Stimulated activated CD4-positive, alpha-beta T cell treated with anti-CD3 and anti-CD28 coated beads, TNF-alpha, amount 100 ng/mL, for 4 hours (primary cell): ENCODE data around the gene ARHGEF7.
"Not testable (repeated sequence)": the region's sequence is repeated elsewhere in the genome, so short reads cannot be mapped to it uniquely, and the experiment has no call there.

Experiments used
- DNase-seq, 3 experiments: peaks; one replicate each; pipeline ENCODE4 v3.0.0-alpha.2; 2020; ENCODE audit warnings: low read depth in 3 of 3

ARHGEF7 gene

DNA sequence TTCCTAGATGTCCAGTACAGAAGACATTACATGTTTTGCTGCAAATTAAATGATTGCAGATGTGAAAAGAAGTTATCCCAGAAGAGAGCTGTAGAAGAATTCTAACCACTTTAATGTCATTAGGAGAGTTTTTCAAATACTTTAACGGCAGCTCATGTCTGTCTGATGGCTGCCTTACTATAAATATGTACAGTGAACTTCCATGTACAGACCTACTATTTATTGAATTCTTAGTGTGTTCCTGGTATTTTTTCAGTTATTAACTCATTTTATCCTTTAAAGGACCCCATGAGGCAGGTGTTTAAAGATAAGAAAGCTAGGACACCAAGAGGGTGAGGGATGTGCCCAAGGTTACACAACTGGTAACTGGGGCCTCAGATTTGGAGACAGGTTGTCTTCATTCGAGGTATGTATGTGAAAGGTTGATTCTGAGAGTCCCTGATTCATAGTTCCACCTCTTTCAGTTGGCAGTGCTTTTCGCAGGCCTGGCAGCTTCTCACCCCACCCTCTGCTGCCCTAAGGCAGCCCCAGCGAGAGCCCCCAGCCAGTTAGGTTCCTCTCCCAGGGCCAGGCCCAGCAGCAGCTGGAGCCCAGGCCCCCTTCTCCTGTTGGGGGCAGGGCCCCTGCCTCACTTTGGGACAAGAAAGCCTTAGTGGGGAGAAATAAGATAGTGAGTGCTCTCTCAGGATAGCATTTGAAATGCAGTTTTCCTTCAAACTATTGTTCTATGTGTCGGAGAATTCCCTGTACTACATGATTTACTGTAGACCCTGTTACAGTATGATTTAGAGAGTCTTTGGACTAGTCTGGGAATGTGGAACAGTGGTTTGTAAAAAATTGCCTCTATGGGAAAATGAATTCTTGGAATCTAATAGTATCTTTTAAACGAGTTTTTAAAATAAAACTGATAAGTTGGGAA is 137.6 kb downstream of the ARHGEF7 start:
- no peak for DNase-seq

DNA sequence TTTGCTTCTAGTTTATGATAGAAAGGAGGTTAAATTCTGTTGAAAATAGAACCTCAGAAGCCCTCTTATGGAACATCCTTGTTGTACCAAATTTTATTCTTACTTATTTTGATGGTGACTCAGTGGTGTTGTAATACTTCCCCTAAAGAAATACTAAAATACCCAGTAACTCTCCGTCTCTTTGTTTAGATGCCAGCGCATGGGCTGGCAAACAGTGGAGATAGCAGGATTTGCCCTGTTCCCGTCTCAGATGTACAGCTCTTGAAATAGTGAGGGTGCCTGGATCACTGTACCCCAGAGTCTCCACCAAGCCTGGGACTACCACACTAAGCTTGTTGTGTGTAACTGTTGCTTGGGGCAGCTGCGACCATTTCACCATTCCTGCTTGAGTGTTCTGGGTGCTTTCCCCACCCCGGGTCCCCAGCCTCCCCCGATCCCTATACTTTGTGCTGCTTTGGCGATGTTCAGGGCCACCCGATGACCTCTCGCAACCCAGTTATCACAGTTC is 138.3 kb downstream of the ARHGEF7 start:
- DNase-seq, result no peak

DNA sequence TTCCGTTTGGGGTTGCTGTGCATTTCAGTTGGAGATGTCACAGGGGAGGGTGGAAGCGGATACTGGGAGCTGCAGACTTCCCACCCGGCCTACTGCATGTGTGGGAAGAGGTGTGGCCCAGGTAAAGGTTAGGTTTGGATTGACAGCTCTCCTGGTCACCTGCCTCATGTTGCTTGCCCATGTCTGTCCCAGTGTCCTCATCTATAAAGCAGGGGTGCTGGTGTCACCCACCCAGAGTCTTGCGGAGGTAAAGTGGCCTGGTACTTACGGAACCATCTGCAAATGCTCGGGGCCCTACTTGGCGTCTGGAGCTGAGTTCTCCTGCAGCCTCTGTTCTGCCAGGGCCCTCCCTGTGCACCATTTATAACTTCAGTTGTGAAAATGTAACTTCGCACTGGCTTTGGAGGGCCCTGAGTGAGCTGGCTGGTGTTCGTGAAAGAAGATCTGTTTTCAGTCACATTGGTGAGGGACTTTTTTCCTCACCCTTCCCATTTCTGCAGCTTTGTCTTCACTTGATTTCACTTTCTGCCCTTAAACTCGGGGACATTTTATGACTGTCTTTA is 140.2 kb downstream of the ARHGEF7 start:
- DNase-seq, result no peak

DNA sequence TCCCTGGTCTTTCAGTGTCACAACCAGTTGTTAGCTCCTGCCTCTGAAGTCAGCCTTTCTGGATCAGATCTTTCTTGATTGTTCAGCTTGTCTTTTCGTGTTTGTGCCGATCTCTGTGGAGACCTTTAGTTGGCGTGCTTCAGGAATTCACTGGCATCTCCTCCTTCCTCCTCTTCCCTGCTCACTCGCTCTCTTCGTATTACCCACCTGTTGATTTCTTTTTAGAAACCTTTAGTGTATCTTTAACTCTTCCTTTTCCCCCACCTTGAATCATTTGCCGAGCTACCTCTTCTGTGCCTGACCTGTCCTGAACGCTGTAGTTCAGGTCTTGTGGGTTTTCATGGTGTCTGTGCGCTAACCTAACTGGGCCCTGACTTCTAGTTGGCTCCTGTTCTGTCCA is 141.3 kb downstream of the ARHGEF7 start:
- DNase-seq, result no peak

DNA sequence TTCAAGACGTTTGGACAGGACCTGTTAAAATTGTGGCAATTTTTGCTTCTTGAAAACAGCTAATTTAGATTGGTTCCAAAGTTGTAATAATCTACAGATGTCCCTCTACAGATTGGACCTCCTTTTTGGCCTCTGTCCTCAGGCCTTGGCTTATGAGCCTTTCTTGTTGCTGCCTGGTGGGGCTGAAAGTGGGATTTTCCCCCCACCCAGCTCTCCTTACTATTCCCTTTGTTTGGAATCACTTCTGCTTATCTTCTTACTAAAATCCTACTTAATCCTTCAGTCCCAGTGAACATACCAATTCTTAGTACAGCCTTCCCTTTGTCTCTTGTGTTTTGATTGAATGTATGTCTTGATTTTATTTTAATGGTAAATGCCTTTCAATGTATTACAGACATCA is 141.8 kb downstream of the ARHGEF7 start:
- DNase-seq, result no peak

DNA sequence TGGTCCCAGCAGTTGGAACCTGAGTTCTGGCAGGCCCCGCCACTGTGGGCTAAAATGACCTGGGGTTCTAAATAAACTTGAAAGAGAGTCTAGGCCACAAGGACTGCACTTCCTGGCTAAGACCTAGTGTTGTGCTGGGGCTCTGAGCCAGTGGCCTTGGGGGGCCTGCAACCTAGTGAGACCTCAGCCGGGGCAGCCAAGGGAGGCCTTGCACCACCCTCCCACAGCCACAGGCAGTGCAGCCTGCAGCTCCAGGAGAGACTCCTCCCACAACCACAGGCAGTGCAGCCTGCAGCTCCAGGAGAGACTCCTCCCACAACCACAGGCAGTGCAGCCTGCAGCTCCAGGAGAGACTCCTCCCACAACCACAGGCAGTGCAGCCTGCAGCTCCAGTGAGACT is 142.8 kb downstream of the ARHGEF7 start:
- DNase-seq, result not testable (repeated sequence)

DNA sequence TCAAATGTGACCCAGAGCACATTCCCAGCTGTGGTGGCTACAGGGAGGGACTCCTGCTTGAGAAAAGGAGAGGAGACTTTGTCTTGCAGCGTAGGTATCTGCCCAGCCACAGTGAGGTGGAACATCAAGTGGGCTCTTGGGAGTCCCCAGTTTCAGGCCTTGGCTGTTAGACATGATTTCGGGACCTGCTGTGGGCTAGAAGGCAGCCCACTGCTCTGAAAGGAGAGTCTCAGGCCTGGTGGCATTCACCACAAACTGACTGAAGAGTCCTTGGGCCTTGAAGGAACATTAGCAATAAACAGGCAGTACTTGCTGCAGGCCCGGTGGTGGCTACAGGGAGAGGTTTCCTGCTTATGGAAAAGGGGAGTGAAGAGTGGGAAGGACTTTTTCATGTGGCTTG is 143.5 kb downstream of the ARHGEF7 start:
- no peak for DNase-seq

DNA sequence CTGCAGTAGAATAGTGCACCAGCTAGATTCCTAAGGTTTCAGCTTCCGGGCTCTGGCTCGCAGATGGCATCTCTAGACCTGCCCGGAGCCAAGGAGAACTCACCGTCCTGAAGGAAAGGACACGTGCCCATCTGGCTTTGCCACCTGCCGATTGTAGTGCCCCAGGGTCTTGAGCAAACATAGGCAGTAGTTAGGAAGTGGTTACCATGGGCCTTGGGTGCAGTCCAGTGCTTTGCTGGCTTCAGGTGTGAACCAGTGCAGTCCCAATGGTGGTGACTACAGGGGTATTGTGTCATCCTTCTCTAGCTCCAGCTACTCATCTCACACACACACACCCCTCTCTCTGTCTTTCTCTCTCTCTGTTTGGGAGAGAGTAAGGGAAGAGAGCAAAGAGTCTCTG is 143.9 kb downstream of the ARHGEF7 start:
- no peak for DNase-seq

DNA sequence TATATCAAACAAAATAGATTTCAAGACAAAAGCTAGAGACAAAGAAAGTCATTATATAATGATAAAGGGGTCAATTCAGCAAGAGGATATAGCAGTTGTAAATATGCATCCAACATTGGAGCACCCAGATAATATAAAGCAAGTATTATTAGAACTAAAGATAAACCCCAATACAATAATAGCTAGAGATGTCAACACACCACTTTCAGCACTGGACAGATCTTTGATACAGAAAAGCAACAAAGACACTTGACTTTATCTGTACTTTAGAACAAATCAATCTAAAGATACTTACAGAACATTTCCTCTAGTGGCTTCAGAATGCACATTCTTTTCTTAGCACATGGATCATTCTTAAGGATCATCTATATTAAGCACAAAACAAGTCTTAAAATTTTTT is 146.2 kb downstream of the ARHGEF7 start:
- no peak for DNase-seq

DNA sequence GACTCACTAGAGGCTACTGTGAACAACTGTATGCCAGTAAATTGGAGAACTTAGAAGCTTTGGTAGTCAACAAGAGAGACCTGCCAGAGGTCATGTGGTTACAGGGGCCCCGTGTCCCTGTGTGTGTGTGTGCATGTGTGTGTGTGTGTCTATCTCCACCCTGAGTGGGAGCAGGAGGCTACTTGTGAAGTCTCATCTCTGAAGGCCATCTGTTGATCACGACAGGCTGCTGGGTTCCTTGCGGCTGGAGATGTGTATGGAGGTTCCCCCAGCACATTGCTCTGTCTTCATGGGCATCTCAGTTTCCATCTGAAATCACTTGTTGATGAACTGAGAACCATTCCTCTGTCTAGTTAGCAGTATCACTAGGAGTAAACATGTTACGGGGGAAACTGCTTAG is 147.2 kb downstream of the ARHGEF7 start:
- no peak for DNase-seq

DNA sequence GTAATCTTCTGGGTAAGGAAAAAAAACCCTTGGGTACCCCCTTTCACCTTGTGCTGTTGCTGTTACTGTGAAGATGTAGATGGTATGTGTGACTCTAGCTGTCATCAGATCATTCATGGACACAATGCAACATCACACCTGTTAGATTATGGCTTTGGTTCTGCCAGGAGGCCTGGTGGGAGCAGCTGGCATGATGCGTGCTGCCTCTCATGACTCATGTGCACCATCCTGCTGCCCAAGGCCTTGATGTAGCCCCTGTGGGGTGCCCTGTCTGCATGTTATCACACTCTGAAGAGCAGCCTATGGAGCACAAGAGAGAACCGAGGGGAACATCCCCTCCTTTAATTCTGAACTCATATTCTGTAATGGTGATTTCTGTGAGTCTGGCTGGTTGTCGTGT is 147.6 kb downstream of the ARHGEF7 start:
- DNase-seq, result no peak

DNA sequence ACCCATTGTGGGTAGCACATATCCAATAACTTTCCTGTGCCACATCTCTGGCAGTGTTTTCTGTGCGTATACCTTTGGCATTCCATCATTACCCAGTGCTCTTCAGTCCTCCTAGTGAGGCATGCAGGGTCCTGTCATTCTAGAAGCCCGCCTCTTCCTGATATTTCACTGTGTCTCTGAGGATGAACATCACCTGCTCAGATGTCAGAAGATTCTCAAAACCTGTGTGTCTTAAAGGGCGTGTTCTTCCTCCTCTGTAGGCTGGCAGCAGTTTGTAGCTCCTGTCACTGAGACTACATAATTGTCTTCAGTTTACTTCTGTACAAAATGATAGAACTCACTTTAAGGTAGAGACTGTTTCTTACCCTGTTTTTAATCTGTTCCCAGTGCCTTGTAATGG is 148.5 kb downstream of the ARHGEF7 start:
- no peak for DNase-seq

DNA sequence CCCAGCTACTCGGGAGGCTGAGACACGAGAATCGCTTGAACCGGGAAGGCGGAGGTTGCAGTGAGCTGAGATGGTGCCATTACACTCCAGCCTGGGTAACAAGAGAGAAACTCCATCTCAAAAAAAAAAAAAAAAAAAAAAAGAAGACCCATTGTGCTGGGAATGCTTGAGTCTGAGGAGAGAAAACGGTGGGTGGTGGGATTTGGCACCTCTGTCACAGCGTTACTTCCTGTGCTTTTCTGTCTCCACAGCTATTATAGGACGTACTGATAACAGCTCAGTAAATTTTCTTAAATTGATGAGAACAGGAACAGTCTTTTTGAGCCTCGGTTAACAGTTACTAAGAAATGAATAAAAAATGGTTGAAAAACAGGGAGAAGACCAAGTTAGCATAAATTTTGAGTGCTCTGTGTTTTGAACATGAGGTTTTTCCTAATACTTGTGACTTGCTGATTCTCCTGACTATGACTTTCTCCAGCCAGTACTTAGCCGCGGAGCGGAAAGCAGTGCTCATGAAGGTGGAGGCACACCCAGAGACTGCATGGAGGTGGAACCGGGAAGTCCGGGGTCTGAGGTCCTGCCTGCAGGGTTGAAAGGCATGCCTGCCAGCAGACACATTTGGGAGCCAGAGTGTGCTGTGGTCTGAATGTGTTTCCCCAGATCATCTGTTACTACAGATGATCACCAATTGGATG is 150.0 kb downstream of the ARHGEF7 start:
- no peak for DNase-seq

DNA sequence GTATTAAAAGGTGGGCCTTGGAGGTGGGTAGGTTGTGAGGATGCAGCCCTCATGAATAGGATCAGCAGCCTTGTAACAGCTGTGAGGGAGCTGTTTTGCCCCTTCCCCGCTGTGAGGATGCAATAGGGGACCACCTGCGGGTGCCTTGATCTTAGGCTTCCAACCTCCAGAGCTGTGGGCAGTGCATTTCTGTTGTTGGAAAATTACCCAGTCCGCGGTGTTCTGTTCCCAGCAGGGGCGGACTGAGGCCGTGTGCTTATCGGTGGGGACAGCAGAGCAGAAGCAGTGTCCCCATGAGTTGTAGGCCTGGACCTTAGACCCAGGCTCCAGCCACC is 150.6 kb downstream of the ARHGEF7 start:
- DNase-seq, result no peak

DNA sequence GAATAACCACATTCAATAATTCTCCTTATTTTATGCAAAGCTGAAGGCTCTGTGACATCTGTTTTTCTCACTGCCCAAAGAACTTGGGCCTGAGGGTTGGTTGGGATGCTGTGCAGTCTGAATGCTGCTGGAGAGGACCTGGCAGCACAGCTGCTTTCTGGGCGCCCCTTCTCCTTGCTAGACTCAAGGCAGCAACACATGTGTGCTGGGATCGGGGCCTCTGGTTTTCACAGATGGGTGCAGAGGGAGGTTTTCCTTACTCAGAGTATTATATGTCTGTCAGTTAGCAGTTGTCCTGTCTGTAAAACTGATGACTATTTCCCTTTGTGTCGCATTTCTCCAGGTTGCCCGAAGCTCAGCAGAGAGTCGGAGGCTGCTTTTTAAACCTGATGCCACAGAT is 152.1 kb downstream of the ARHGEF7 start:
- DNase-seq, result no peak

DNA sequence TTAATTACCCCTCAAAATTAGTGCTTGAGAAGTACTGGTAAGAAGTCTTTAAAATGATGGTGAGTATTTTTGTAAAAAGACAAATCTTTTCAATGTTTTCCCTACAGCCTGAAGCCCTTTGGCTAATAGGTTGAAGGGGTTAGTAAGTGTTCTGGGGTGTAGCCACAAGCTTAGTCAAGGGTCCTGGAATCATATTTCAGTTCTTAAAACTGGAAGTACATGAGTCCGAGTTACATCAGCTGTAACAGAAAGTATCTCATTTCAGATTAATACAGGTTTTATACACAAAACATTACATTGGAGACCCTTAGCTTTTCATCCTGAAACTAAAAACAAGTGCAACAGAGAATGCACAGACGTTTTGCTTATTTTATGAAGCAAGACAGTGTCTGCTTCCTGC is 152.7 kb downstream of the ARHGEF7 start:
- DNase-seq, result no peak

DNA sequence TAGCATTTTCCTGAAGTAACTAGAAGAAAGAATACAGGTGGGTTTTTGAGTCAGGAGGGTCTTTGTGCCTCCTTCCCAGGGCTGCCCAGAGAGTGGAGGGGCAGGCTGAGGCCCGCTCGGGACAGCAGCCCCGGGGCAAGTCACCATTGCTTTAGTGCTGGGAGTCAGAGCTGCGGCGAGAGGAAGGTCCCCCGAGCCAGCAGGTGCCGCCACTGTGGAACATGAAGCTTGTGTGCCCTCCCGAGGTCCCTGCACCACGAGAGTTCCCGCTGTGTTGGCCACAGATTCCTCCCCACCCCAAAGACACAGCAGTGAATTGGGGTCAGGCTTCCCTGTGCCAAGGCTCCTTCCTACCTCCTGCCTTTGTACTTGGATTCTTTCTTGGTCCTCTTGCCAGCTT is 154.4 kb downstream of the ARHGEF7 start:
- no peak for DNase-seq

DNA sequence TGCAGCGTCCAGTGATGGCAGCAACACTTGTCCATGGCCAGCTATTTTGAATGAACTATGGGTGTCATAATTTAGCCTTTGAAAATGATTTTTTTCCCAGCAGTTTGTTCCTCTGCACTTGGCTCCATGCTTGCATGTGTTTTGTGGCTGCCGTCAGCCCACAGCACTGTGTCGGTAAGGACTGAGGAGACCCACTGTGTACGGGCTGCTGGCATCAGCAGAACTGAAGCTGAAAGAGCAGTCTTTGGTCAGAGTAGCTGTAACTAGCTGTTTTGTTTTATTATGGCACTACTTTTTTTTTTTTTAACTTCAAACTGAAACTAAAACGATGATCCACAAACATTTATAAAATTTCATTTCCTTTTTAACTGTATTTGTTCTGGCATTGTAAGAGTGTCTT is 155.0 kb downstream of the ARHGEF7 start:
- no peak for DNase-seq

DNA sequence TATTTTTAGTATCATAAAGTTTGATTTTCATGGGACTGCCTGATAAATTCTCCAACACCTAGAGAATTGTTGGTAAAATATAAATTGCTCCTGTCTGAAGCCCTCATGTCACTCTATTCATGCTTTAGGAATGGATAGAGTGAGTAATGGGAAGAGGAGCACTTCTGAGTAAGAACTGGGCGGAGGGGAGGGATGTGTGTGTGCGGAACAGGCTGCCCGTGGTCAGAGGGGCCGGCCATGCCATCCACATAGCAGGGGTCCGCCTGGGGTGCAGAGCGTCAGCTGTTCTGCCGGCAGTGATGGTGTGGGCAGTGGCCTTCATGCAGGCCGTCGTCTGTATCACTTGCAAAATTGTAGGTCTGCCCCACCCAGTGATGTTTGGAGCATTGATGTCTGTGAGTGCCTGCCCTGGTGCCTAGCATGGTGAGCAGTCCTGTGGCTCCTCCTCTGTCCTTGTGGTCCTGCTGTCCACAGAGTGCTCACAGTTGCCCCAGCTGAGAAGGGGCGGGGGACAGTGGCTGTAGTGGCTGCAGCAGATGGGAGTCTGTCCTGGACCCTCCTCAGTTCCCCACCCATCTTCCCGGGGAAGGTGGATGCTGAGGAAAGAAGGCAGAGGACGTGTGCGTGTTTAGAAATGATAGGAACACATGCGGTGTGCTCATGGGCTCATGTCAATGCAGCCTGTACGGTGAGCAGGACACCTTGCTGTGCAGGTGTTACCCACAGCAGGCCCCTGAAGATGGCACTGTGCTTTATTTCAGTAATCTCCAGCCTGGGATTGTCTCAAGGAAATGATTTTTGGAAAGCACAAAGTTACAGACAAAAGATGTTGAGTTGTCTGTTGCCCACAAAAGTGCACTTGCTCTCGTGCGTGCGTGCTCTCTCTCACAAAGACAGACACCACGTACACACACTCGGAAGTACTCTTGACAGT is 155.9 kb downstream of the ARHGEF7 start:
- DNase-seq, result no peak

DNA sequence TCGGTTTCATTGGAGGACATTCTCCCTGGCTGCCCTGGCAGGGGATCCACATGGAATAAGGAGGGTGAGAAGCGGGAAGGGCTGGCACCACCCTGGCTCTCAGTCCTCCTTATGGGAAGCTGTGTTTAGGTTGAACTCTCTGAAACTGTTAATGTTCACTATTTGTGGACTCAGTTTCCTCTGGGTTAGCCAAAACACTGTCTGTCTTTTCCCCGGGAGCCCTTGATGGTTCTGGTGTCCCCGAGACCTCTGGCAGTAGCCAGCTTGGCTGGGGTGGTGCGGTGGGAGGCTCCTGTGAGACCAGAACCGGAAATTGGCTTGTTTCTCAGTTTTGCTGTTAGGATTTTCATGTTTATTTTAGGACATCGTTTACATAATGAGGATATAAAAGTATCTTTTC is 157.0 kb downstream of the ARHGEF7 start:
- no peak for DNase-seq

DNA sequence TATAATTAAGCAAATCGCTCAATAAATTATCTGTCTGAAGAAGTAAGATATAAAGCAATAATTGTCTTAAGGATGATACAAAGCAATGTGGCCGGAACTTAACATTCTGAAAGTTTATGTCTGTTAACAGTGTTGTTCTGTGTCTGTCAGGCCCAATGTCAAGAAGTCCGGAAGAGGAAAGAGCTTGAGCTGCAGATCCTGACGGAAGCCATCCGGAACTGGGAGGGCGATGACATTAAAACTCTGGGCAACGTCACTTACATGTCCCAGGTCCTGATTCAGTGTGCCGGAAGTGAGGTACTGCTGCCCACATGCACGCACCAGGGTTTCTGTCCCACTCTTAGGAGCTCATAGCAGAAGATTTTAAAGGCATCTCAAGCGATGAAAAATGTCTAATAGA is 160.3 kb downstream of the ARHGEF7 start:
- DNase-seq, result no peak
